Body of pancreas (tissue), 4 donors: ENCODE results near the gene PUM2.

Experiments used
- CTCF ChIP-seq, 7 experiments: fragments of 450-650 bp in 4 of 7; fragments of 200-600 bp in 3 of 7; sonication (generic) in 3 of 7; IDR thresholded peaks; one replicate each; pipeline ENCODE4 v1.5.1; 2016 to 2019; ENCODE audit warnings: antibody characterized with exemption in 7 of 7
- POLR2A ChIP-seq, 3 donors: fragments of 450-650 bp; IDR thresholded peaks; one replicate each; pipeline ENCODE4 v1.6.1; 2016; ENCODE audit warnings: antibody characterized with exemption in 3 of 3, mild to moderate bottlenecking in 2 of 3

GRCh38 chr2:20333738-20334137, 16.9 kb downstream of the PUM2 start:
- TF ChIP-seq CTCF (IDR thresholded peaks at IDR 0.05) (no peak), POLR2A (IDR thresholded peaks at IDR 0.05) (no peak)
